Measurements from ENCODE around the gene NLRP7.

DNA sequence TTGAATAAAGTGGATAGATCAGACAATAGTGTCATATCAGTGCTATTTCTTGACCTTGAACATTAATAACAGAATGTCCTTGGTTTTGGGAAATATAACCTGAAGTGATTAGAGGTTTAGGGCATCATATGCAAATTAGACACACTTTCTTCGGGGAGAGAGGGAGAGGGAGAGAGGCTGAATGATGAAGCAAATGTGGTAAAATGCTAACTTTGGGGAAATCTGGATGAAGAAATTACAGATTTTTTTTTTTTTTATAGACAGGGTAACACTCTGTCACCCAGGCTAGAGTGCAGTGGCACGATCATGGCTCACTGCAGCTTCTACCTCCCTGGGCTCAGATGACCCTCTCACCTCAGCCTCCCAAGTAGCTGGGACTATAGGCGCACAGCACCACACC lies 45.3 kb downstream of the NLRP7 start:
- TF ChIP-seq, protein P1, sequence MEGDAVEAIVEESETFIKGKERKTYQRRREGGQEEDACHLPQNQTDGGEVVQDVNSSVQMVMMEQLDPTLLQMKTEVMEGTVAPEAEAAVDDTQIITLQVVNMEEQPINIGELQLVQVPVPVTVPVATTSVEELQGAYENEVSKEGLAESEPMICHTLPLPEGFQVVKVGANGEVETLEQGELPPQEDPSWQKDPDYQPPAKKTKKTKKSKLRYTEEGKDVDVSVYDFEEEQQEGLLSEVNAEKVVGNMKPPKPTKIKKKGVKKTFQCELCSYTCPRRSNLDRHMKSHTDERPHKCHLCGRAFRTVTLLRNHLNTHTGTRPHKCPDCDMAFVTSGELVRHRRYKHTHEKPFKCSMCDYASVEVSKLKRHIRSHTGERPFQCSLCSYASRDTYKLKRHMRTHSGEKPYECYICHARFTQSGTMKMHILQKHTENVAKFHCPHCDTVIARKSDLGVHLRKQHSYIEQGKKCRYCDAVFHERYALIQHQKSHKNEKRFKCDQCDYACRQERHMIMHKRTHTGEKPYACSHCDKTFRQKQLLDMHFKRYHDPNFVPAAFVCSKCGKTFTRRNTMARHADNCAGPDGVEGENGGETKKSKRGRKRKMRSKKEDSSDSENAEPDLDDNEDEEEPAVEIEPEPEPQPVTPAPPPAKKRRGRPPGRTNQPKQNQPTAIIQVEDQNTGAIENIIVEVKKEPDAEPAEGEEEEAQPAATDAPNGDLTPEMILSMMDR (conservative IDR thresholded peaks at IDR 0.05; ENCODE audit: low read length) = 0 out of 2 replicates have a peak, but pooled peaks have one; percentile 15
- no peak for TF ChIP-seq EZH2phosphoT487 (IDR thresholded peaks at IDR 0.05; ENCODE audit: borderline replicate concordance, low read depth, low read length)
